SK-N-MC (cell line): ENCODE data around the gene SARNP.

Experiments
- DNase-seq: peaks from one replicate; pipeline ENCODE4 v3.0.0-alpha.2; 2011; ENCODE audit warnings: low read depth, low spot score
- H3K27ac ChIP-seq: fragments of 200-600 bp; sonication (generic); 2 replicates; pipeline ENCODE4 v1.5.1; 2016; ENCODE audit warnings: mixed run types
- H3K36me3 ChIP-seq: fragments of 200-600 bp; sonication (generic); 2 replicates; pipeline ENCODE4 v1.6.1; 2017; ENCODE audit warnings: antibody characterized with exemption, low read length, mixed read lengths; ENCODE audit not compliant: insufficient read depth
- H3K4me3 ChIP-seq: fragments of 200-600 bp; sonication (generic); 2 replicates; pipeline ENCODE4 v1.5.1; 2016
- H3K9ac ChIP-seq: fragments of 200-600 bp; sonication (generic); 2 replicates; pipeline ENCODE4 v1.8.0; 2017; ENCODE audit warnings: mixed run types, mixed read lengths; ENCODE audit not compliant: insufficient read length
- H3K9me3 ChIP-seq: fragments of 200-600 bp; sonication (generic); 2 replicates; pipeline ENCODE4 v1.6.1; 2017; ENCODE audit warnings: low read depth, mild to moderate bottlenecking, antibody characterized with exemption, low read length, moderate library complexity, mixed read lengths
- EZH2 ChIP-seq: fragments of 200-600 bp; sonication (generic); IDR thresholded peaks from one replicate; pipeline ENCODE4 v1.6.1; 2017; ENCODE audit warnings: antibody characterized with exemption
- FOXP2 ChIP-seq: optimal IDR thresholded peaks from 2 replicates; pipeline ENCODE3; 2011; ENCODE audit warnings: mild to moderate bottlenecking, moderate library complexity; ENCODE audit not compliant: insufficient read depth; ENCODE audit errors: extremely low read length, control extremely low read depth
- POLR2AphosphoS5 ChIP-seq: IDR thresholded peaks from 2 replicates; pipeline ENCODE4 v1.6.1; 2012; ENCODE audit warnings: mild to moderate bottlenecking, low read depth, low read length, borderline replicate concordance

SARNP gene

GRCh38 chr12:55745361-55746173, 72.0 kb downstream of the SARNP start:
- Histone ChIP-seq H3K4me3 (peak overlapping the region; percentile 97), H3K9me3 (no peaks in the 10 kb centered on the region), H3K27ac (peak overlapping the region; percentile 76), H3K9ac (peak overlapping the region; percentile 38), H3K36me3 (peaks cover 26% of the 10 kb centered on the region; the same call in 1 of the 2 replicates)
- peak; percentile 83 for DNase-seq
- TF ChIP-seq FOXP2 (no peak), EZH2 (no peak), POLR2AphosphoS5 (no peak)

- H3K27ac ChIP-seq = peak overlapping the region; percentile 76
Measured at GRCh38 chr12:55744340-55745030, 73.0 kb downstream of the SARNP start.

GRCh38 chr12:55743406-55744339, 73.9 kb downstream of the SARNP start:
- TF ChIP-seq FOXP2 = no peak
- no peak for TF ChIP-seq POLR2AphosphoS5
- TF ChIP-seq EZH2 = no peak
- Histone ChIP-seq H3K36me3 (peaks cover 9% of the 10 kb centered on the region; the same call in 1 of the 2 replicates), H3K9me3 (no peaks in the 10 kb centered on the region), H3K4me3 (peak overlapping the region; percentile 97), H3K9ac (peak overlapping the region; percentile 38), H3K27ac (no peak overlapping the region)
- DNase-seq = no peak

More at GRCh38 chr12:55744340-55745030, 73.0 kb downstream of the SARNP start:
- TF ChIP-seq POLR2AphosphoS5 = peak; percentile 6; the same call in 1 of the 2 replicates
- TF ChIP-seq FOXP2 = no peak
- peaks cover 16% of the 10 kb centered on the region; the same call in 1 of the 2 replicates for H3K36me3 ChIP-seq
- DNase-seq = no peak
- no peaks in the 10 kb centered on the region for H3K9me3 ChIP-seq
- peak overlapping the region; percentile 97 for H3K4me3 ChIP-seq
- peak overlapping the region; percentile 38 for H3K9ac ChIP-seq

GRCh38 chr12:55742719-55743405, 74.7 kb downstream of the SARNP start, which contains the start of gene GDF11:
Gene GDF11, plus strand, starts transcription at chr12:55743122. Its CDS starts 195 bp downstream, at chr12:55743317.
- no peak for DNase-seq
- Histone ChIP-seq H3K9me3 (no peaks in the 10 kb centered on the region), H3K27ac (peak within 1 kb of the TSS; percentile 61; the same call in 1 of the 2 replicates), H3K4me3 (peak within 1 kb of the TSS; percentile 97), H3K36me3 (0 out of 2 replicates have a peak, but pooled peaks cover 3% of the 10 kb centered on the region), H3K9ac (peak within 1 kb of the TSS; percentile 43)
- no peak for TF ChIP-seq EZH2
- TF ChIP-seq FOXP2 = no peak
- TF ChIP-seq POLR2AphosphoS5 = peak; percentile 88

- Histone ChIP-seq H3K4me3 (peak overlapping the region; percentile 70), H3K27ac (peak overlapping the region; percentile 61; the same call in 1 of the 2 replicates), H3K9ac (peak overlapping the region; percentile 43), H3K9me3 (no peaks in the 10 kb centered on the region), H3K36me3 (no peaks in the 10 kb centered on the region)
- TF ChIP-seq FOXP2 (no peak), EZH2 (no peak)
- DNase-seq = no peak
Measured at GRCh38 chr12:55741931-55742680, 75.4 kb downstream of the SARNP start.

- TF ChIP-seq POLR2AphosphoS5 (no peak), FOXP2 (no peak), EZH2 (no peak)
- H3K9ac ChIP-seq = no peak overlapping the region
- peak overlapping the region; percentile 79; the same call in 1 of the 2 replicates for H3K4me3 ChIP-seq
- no peak for DNase-seq
- no peak overlapping the region for H3K27ac ChIP-seq
- no peaks in the 10 kb centered on the region for H3K9me3 ChIP-seq
- H3K36me3 ChIP-seq = no peaks in the 10 kb centered on the region
Measured at GRCh38 chr12:55739025-55739378, 78.5 kb downstream of the SARNP start.
